GM19324 (cell line): ENCODE measurements around the gene ADTRP.

Source experiments
- ATAC-seq: cut with Tn5 transposase; IDR thresholded peaks from one replicate; pipeline ENCODE4 v1.9.1; 2021; ENCODE audit warnings: mild to moderate bottlenecking, moderate library complexity; ENCODE audit not compliant: unreplicated experiment, low FRiP score

Gene ADTRP

GRCh38 chr6:11672256-11672655 is 106.3 kb downstream of the ADTRP start:
- ATAC-seq = no peak

- no peak for ATAC-seq
These were observed 108.9 kb downstream of the ADTRP start for GRCh38 chr6:11669696-11670095.

GRCh38 chr6:11668455-11668854 is 110.1 kb downstream of the ADTRP start:
- no peak for ATAC-seq

GRCh38 chr6:11667876-11668275 is 110.7 kb downstream of the ADTRP start:
- no peak for ATAC-seq

- no peak for ATAC-seq
These were observed 112.8 kb downstream of the ADTRP start for GRCh38 chr6:11665604-11666326.
